ENCODE data around the gene MAPKAPK3.

MAPKAPK3 gene

DNA sequence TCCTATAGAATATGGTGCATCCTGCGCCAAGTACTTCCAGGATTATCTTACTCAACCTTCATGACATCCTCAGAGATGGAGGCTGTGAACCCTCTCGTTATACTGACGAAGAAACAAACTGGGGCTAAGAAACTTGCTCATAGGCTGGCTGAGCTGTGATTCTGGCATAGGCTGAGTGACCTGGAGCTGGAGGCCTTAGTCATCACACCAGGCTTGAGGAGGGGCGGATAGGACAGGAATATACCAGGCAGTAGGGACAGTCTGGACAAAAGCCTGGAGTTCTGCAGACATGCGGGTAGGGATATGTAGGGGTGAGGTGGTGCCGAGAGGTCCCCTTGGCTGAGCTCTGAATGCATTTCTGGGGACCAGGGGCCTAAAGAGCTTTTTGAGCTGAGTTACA, 29.6 kb upstream of the MAPKAPK3 start:
- H3K9me3 ChIP-seq (ENCODE audit: control insufficient read depth in 5 of 5, low read length in 5 of 5) = no peaks in the 10 kb centered on the region
- H3K4me3 ChIP-seq (ENCODE audit: low read depth in 1 of 5, low read length in 5 of 5) = no peak overlapping the region
- peaks cover 0 to 5% (median 0%) of the 10 kb centered on the region in 5 donors for H3K36me3 ChIP-seq (ENCODE audit: control insufficient read depth in 5 of 5, insufficient read depth in 5 of 5, low read length in 5 of 5)
- no peak overlapping the region for H3K27ac ChIP-seq (ENCODE audit: low read depth, low read length)
- no peak overlapping the region for H3K9ac ChIP-seq (ENCODE audit: low read length in 5 of 5)
- peaks cover 16 to 60% (median 39%) of the 10 kb centered on the region in 5 donors for H3K4me1 ChIP-seq (ENCODE audit: control insufficient read depth in 5 of 5, insufficient read depth in 5 of 5, low read length in 5 of 5)
- H3K27me3 ChIP-seq (ENCODE audit: control insufficient read depth in 5 of 5, insufficient read depth in 4 of 5, low read length in 5 of 5) = no peaks in the 10 kb centered on the region

DNA sequence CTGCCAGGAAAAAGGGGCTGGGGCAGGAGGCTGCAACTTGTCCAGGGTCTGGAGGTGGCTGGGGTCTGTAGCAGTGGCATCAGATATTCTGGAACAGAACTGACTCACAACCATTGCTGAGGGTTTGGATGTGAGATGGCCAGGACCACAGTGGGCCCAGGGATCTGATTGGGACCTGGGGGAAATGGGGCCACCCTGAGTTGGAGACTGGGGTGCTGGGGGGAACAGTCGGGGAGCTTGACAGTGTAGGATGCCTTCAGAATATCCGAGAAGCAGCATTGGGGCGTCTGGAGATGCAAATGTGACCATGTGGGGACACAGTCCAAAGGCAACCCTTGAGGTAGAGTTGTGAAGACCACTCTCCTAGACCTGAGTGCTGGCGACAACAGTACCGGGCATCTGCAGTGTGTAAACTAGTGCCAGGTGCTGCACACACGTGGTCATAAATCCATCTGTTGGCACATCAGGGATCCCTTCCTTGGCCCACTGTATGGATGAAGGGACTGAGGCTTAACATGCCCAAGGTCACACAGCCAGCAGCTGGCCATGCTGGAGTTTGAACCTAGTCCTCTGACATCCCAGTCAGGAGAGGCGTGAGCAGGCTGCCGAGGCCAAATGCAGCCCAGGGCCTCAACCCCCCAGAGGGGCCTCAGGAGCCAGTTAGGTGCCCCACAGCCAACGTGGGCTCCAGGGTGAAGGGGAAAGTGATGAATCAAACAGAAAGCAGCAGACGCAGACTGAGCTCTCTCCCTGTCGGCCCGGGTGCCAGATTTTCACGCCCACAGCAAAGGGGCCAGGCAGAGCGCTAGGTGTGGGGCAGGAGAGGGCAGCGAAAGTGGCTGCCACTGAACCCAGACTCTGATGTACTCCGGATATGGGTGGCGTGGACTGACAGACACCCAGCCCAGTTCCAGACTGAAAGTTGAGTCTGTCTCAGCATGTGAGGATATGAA, 28.9 kb upstream of the MAPKAPK3 start:
- peak overlapping the region in 1 of 5 donors; percentile 28 for H3K9ac ChIP-seq (ENCODE audit: low read length in 5 of 5)

DNA sequence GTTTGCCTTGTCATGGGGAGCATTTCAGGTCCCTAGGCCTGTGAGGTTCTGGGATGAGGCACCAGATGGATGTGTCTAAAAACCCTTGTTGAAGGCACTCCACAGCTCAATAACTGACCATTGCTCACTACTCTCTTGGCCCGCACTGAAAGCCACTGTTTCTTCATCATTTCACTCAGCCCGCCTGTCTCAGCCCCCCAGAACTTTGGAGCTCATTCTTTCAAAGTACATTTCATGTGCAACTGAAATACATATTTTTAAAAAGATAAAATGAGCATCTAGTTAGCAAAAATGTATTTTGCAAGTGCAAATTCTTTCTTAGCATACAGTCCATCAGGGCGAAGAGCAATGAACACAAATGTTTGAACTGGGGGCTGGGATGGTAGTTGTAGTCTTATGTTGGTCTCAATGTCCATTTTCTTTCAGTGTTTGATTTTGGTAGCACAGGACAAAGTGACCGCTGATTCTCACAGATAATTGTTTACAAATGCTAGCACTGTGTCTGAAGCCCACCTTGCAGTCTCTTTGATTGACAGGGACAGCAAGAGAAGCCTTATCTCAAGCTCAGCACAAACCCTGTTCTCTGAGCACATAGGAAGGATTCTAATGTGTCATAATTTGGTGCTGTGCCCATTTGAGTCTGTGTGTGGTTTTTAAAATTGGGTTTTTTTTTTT, 28.1 kb upstream of the MAPKAPK3 start:
- no peak overlapping the region for H3K4me3 ChIP-seq (ENCODE audit: low read depth in 1 of 5, low read length in 5 of 5)
- H3K4me1 ChIP-seq (ENCODE audit: control insufficient read depth in 5 of 5, insufficient read depth in 5 of 5, low read length in 5 of 5) = peaks cover 10 to 55% (median 34%) of the 10 kb centered on the region in 5 donors
- peak overlapping the region in 1 of 5 donors; percentile 28 for H3K9ac ChIP-seq (ENCODE audit: low read length in 5 of 5)
- no peaks in the 10 kb centered on the region for H3K36me3 ChIP-seq (ENCODE audit: control insufficient read depth in 5 of 5, insufficient read depth in 5 of 5, low read length in 5 of 5)
- no peaks in the 10 kb centered on the region for H3K27me3 ChIP-seq (ENCODE audit: control insufficient read depth in 5 of 5, insufficient read depth in 4 of 5, low read length in 5 of 5)
- no peaks in the 10 kb centered on the region for H3K9me3 ChIP-seq (ENCODE audit: control insufficient read depth in 5 of 5, low read length in 5 of 5)
- H3K27ac ChIP-seq (ENCODE audit: low read depth, low read length) = no peak overlapping the region

More for the DNA sequence above, 28.9 kb upstream of the MAPKAPK3 start:
- Histone ChIP-seq H3K36me3 (ENCODE audit: control insufficient read depth in 5 of 5, insufficient read depth in 5 of 5, low read length in 5 of 5) (no peaks in the 10 kb centered on the region), H3K27me3 (ENCODE audit: control insufficient read depth in 5 of 5, insufficient read depth in 4 of 5, low read length in 5 of 5) (no peaks in the 10 kb centered on the region), H3K4me3 (ENCODE audit: low read depth in 1 of 5, low read length in 5 of 5) (no peak overlapping the region), H3K4me1 (ENCODE audit: control insufficient read depth in 5 of 5, insufficient read depth in 5 of 5, low read length in 5 of 5) (peaks cover 14 to 60% (median 41%) of the 10 kb centered on the region in 5 donors), H3K9me3 (ENCODE audit: control insufficient read depth in 5 of 5, low read length in 5 of 5) (no peaks in the 10 kb centered on the region), H3K27ac (ENCODE audit: low read depth, low read length) (no peak overlapping the region)

DNA sequence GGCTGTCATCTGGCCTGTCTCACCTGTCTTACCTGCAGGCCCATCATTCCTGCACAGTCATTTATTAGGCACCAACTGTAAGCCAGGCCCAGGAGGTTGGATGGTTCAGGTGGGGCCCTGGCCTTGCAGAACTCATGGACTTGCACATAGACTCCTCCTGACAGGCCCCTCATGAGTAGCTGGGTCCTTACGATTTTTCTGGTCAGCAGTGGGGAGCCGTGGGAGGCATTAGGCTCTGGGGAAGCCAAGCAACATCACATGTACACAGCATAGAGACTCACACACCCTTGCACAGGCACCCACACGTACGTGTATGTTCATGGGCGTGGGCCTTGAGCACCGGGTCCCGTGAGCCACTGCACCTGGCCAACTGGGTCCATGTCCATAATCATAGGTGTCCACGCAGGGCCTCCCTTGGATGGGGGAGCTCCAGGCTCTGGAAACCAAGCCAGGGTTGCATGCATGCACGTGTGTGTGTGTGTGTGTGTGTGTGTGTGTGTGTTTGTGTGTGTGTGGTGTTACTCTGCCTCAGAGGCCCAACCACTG, 25.7 kb upstream of the MAPKAPK3 start:
- no peak overlapping the region for H3K4me3 ChIP-seq (ENCODE audit: low read depth in 1 of 5, low read length in 5 of 5)
- no peaks in the 10 kb centered on the region for H3K36me3 ChIP-seq (ENCODE audit: control insufficient read depth in 5 of 5, insufficient read depth in 5 of 5, low read length in 5 of 5)
- peak overlapping the region; percentile 54 for H3K27ac ChIP-seq (ENCODE audit: low read depth, low read length)
- H3K9me3 ChIP-seq (ENCODE audit: control insufficient read depth in 5 of 5, low read length in 5 of 5) = no peaks in the 10 kb centered on the region
- no peaks in the 10 kb centered on the region for H3K27me3 ChIP-seq (ENCODE audit: control insufficient read depth in 5 of 5, insufficient read depth in 4 of 5, low read length in 5 of 5)
- H3K4me1 ChIP-seq (ENCODE audit: control insufficient read depth in 5 of 5, insufficient read depth in 5 of 5, low read length in 5 of 5) = peaks cover 7 to 38% (median 24%) of the 10 kb centered on the region in 5 donors
- no peak overlapping the region for H3K9ac ChIP-seq (ENCODE audit: low read length in 5 of 5)

DNA sequence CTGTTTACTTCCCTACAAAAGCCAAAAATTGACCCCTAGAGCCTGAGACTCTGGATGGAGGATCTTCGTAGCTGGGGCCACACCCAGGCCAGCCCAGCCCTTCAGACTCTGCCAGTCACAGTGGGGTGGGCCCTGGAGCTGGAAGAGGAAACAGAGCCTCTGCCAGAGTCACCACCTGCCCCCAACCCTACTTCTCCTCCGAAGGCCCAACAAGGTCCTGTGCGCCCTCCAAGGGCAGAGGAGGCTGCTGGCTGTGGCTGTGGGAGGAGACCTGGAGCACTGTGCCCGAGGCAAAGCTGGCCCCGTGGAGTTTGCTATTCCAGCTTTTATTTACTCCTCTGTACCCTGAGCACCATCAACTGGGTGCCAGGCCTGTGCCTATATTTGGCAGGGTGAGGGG, 24.4 kb upstream of the MAPKAPK3 start:
- H3K27ac ChIP-seq (ENCODE audit: low read depth, low read length) = no peak overlapping the region
- H3K4me3 ChIP-seq (ENCODE audit: low read depth in 1 of 5, low read length in 5 of 5) = no peak overlapping the region
- H3K9me3 ChIP-seq (ENCODE audit: control insufficient read depth in 5 of 5, low read length in 5 of 5) = no peaks in the 10 kb centered on the region
- H3K4me1 ChIP-seq (ENCODE audit: control insufficient read depth in 5 of 5, insufficient read depth in 5 of 5, low read length in 5 of 5) = peaks cover 7 to 38% (median 24%) of the 10 kb centered on the region in 5 donors
- no peaks in the 10 kb centered on the region for H3K36me3 ChIP-seq (ENCODE audit: control insufficient read depth in 5 of 5, insufficient read depth in 5 of 5, low read length in 5 of 5)
- no peaks in the 10 kb centered on the region for H3K27me3 ChIP-seq (ENCODE audit: control insufficient read depth in 5 of 5, insufficient read depth in 4 of 5, low read length in 5 of 5)
- no peak overlapping the region for H3K9ac ChIP-seq (ENCODE audit: low read length in 5 of 5)

DNA sequence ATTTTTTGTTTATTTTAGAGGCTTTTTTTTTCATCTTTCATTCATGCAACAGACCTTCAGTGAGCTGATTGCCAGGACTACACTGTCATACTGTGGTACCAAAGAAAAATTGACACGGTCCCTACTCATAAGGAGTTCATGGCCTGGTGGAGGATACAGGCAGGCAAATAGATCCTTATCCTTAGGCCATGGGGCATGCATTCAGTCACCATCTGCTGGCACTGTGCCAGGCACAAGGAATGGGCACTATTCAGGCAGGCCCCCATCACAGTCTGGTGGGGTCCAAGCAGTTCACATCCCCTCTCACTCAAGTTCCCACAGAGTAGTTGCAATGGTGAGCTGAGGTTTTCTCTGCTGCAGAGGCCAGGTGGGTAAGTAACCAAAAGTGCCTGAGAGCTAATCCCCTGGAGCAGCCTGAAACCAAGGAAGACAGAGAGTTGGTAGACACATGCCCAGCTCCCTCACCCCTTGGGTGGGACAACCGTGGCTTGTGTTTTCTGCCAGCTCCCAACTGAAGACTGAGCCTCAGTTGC, 22.6 kb upstream of the MAPKAPK3 start:
- Histone ChIP-seq H3K9ac (ENCODE audit: low read length in 5 of 5) (no peak overlapping the region), H3K36me3 (ENCODE audit: control insufficient read depth in 5 of 5, insufficient read depth in 5 of 5, low read length in 5 of 5) (no peaks in the 10 kb centered on the region), H3K9me3 (ENCODE audit: control insufficient read depth in 5 of 5, low read length in 5 of 5) (no peaks in the 10 kb centered on the region), H3K4me3 (ENCODE audit: low read depth in 1 of 5, low read length in 5 of 5) (no peak overlapping the region), H3K27ac (ENCODE audit: low read depth, low read length) (no peak overlapping the region), H3K4me1 (ENCODE audit: control insufficient read depth in 5 of 5, insufficient read depth in 5 of 5, low read length in 5 of 5) (peaks cover 7 to 32% (median 24%) of the 10 kb centered on the region in 5 donors), H3K27me3 (ENCODE audit: control insufficient read depth in 5 of 5, insufficient read depth in 4 of 5, low read length in 5 of 5) (no peaks in the 10 kb centered on the region)

DNA sequence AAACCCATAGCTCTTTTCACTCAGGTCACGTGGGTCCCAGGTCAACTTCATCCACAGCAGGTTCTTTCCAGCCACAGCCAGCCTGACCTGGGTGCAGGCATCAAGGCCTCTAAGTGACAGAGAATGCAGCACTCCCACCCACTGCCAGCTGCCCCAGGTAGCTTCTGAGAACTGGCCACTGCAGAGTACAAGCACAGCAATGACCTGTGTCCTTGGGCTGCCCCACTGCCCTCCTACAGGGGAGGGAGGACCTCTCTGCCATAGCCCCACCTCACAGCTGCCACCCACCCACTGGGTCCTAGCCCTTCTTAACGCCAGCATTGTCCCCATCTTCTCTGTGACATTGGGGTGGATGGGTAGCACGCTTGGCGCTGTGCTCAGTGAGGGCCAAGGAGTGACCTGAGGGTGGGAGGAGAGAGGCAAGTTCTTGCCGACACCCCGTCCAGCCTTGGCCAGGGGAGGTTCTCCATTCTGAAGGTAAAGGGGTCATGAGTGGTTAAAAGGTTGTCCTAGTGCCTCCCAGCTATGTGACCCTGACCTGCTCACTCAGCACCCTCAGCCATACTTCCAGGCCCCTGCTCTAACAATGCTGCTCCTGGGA, 17.7 kb upstream of the MAPKAPK3 start:
- no peak overlapping the region for H3K9ac ChIP-seq (ENCODE audit: low read length in 5 of 5)
- H3K36me3 ChIP-seq (ENCODE audit: control insufficient read depth in 5 of 5, insufficient read depth in 5 of 5, low read length in 5 of 5) = peaks cover 0 to 7% (median under 1%) of the 10 kb centered on the region in 5 donors
- H3K9me3 ChIP-seq (ENCODE audit: control insufficient read depth in 5 of 5, low read length in 5 of 5) = peaks cover 0 to 3% (median 0%) of the 10 kb centered on the region in 5 donors
- H3K27ac ChIP-seq (ENCODE audit: low read depth, low read length) = peak overlapping the region; percentile 99
- no peak overlapping the region for H3K4me3 ChIP-seq (ENCODE audit: low read depth in 1 of 5, low read length in 5 of 5)
- H3K27me3 ChIP-seq (ENCODE audit: control insufficient read depth in 5 of 5, insufficient read depth in 4 of 5, low read length in 5 of 5) = peaks cover 0 to 6% (median 0%) of the 10 kb centered on the region in 5 donors
- peaks cover 25 to 51% (median 40%) of the 10 kb centered on the region in 5 donors for H3K4me1 ChIP-seq (ENCODE audit: control insufficient read depth in 5 of 5, insufficient read depth in 5 of 5, low read length in 5 of 5)

DNA sequence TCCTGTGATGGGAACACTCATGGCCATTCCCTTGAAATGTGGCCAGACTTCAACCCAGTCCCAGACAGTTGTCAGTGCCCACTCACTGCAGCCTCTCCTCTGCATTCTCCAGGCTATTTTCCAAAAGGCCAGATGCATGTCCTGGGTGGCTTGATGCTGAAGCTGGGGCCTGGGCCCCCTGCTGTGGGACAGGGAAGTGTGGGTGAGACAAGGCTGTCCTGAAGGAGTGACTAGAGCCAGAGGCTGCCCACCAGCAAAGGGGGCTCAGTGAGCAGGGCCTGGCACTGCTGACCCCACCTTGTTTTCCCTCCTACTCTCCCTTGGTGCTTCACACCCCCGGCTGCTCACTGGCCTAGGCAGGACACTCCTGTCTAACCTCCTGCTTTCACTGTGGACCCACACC, 17.2 kb upstream of the MAPKAPK3 start:
- Histone ChIP-seq H3K9me3 (ENCODE audit: control insufficient read depth in 5 of 5, low read length in 5 of 5) (peaks cover 0 to 3% (median 0%) of the 10 kb centered on the region in 5 donors), H3K4me3 (ENCODE audit: low read depth in 1 of 5, low read length in 5 of 5) (no peak overlapping the region), H3K36me3 (ENCODE audit: control insufficient read depth in 5 of 5, insufficient read depth in 5 of 5, low read length in 5 of 5) (peaks cover 0 to 12% (median 6%) of the 10 kb centered on the region in 5 donors), H3K9ac (ENCODE audit: low read length in 5 of 5) (peak overlapping the region in 1 of 5 donors; percentile 20), H3K4me1 (ENCODE audit: control insufficient read depth in 5 of 5, insufficient read depth in 5 of 5, low read length in 5 of 5) (peaks cover 27 to 55% (median 42%) of the 10 kb centered on the region in 5 donors), H3K27me3 (ENCODE audit: control insufficient read depth in 5 of 5, insufficient read depth in 4 of 5, low read length in 5 of 5) (peaks cover 0 to 6% (median 0%) of the 10 kb centered on the region in 5 donors), H3K27ac (ENCODE audit: low read depth, low read length) (peak overlapping the region; percentile 99)

DNA sequence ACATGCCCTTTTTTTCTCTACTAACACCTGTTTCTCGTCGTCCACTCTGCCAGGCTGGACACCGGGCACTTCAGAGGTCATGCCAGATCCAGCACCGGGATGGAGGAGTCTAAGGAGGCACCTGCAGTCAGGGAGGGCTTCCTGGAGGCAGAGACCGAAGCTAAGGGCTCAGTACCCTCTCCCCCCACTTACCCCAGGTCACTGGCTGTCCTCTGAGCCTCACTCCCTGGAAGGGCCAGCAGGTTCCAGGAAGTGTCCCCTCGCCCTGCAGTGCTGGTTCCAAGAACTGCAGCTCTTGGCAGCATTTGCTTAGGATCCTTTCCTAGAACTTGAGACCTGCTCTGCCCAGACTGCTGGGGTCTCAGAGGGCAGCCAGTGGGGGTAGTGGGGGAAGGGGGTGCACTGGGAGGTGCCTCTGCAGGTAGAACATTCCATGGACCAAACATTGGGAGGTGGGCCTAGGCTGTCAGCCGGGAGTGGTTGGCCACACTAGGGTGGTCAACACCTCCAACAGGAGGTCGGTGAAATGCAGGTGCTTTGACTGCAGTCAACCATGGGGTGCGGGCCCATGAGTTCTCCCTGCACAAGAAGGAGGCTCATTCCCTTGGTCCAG, 16.7 kb upstream of the MAPKAPK3 start:
- Histone ChIP-seq H3K4me3 (ENCODE audit: low read depth in 1 of 5, low read length in 5 of 5) (no peak overlapping the region), H3K9ac (ENCODE audit: low read length in 5 of 5) (peak overlapping the region in 3 of 5 donors; percentile 12 to 85 (median 49)), H3K27me3 (ENCODE audit: control insufficient read depth in 5 of 5, insufficient read depth in 4 of 5, low read length in 5 of 5) (peaks cover 0 to 6% (median 0%) of the 10 kb centered on the region in 5 donors), H3K36me3 (ENCODE audit: control insufficient read depth in 5 of 5, insufficient read depth in 5 of 5, low read length in 5 of 5) (peaks cover 0 to 16% (median 9%) of the 10 kb centered on the region in 5 donors), H3K9me3 (ENCODE audit: control insufficient read depth in 5 of 5, low read length in 5 of 5) (peaks cover 0 to 3% (median 0%) of the 10 kb centered on the region in 5 donors), H3K4me1 (ENCODE audit: control insufficient read depth in 5 of 5, insufficient read depth in 5 of 5, low read length in 5 of 5) (peaks cover 29 to 60% (median 47%) of the 10 kb centered on the region in 5 donors), H3K27ac (ENCODE audit: low read depth, low read length) (peak overlapping the region; percentile 99)

All from subcutaneous abdominal adipose tissue (tissue), 5 donors.